Measurements from ENCODE around the gene TAS2R16.
"Not testable (repeated sequence)": the region's sequence is repeated elsewhere in the genome, so short reads cannot be mapped to it uniquely, and the experiment has no call there.

DNA sequence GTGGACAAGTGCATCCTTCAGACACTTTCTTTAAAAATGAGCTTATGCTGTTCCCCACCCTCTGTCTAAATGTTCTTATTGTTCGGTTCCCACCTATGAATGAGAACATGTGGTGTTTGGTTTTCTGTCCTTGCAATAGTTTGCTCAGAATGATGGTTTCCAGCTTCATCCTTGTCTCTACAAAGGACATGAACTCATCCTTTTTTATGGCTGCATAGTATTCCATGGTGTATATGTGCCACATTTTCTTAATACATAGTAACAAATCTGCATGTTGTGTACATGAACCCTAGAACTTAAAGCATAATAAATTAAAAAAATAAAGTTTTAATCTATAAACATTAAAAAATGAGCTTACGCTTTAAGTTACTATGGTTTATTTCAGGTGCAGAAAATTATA, 41.8 kb downstream of the TAS2R16 start:
- not testable (repeated sequence) for TF ChIP-seq CTCF (conservative IDR thresholded peaks at IDR 0.05; ENCODE audit: low read depth in 2 of 2); EZH2phosphoT487 (IDR thresholded peaks at IDR 0.05; ENCODE audit: unreplicated experiment); POLR2AphosphoS5 (IDR thresholded peaks at IDR 0.05; ENCODE audit: low read depth); JUNB (IDR thresholded peaks at IDR 0.05; ENCODE audit: unreplicated experiment)
